K562 (cell line): ENCODE measurements around the gene TNIP2. TPM values are rescaled to one million over a fixed set of nuclear protein-coding genes. Genes with fewer than 3 reads are reported as not detected.

Experiments
- ATAC-seq: fragments of 200-7000 bp; cut with Tn5 transposase; 3 replicates; pipeline ENCODE4 v1.9.1; 2020; ENCODE audit warnings: moderate library complexity
- BruUV-seq: library from RNA; stranded (reverse); fragments of 400-500 nt; replicated peaks from 2 replicates; lab custom pipeline; 2021; lab: Mats Ljungman, UMichigan
- CTCF ChIA-PET: fragments of 300-600 bp; formaldehyde crosslinking; extraction: SDS; loops from one replicate; lab custom pipeline; 2021; ENCODE audit warnings: low intra/inter-chr PET ratio; lab: Yijun Ruan, JAX
- POLR2A ChIA-PET: fragments of 300-600, 350-650 bp; sonication (Branson Sonifier 250); formaldehyde crosslinking; extraction: SDS; loops from one replicate; lab custom pipeline; 2021; ENCODE audit warnings: antibody characterized with exemption, inconsistent platforms; lab: Yijun Ruan, JAX
- DNase-seq, 4 experiments: peaks; one replicate each; pipeline versions ENCODE4 v3.0.0 to v3.0.0-alpha.2; 2011 to 2018; ENCODE audit warnings: low spot score in 3 of 4, mixed read lengths in 3 of 4; ENCODE audit errors: extremely low read depth in 1 of 4
- FAIRE-seq: peaks from 2 replicates; lab custom pipeline; 2011; peaks lifted over from hg19 to GRCh38; lab: Jason Lieb, UNC
- H2AFZ ChIP-seq: 2 replicates; pipeline ENCODE4 v1.6.0; 2011; ENCODE audit warnings: low read depth, low read length, control low read depth, inconsistent platforms
- H3K27ac ChIP-seq: fragments of 200-600 bp; 3 replicates; pipeline ENCODE4 v1.8.0; 2011; ENCODE audit warnings: low read depth, mild to moderate bottlenecking, control low read depth, inconsistent platforms, low read length, moderate library complexity, mixed read lengths; ENCODE audit errors: extremely low read depth
- H3K27me3 ChIP-seq, 2 experiments: fragments of 300-600 bp in 1 of 2; 2 replicates in 1 of 2; 3 replicates in 1 of 2; pipeline versions ENCODE4 v1.6.0 to v1.8.0; 2011; ENCODE audit warnings: inconsistent platforms in 2 of 2, low read length in 2 of 2, mild to moderate bottlenecking in 1 of 2, mixed read lengths in 1 of 2, moderate library complexity in 1 of 2; ENCODE audit not compliant: control insufficient read depth in 2 of 2, insufficient read depth in 2 of 2
- H3K36me3 ChIP-seq: fragments of 300-600 bp; 3 replicates; pipeline ENCODE4 v1.8.0; 2011; ENCODE audit warnings: mild to moderate bottlenecking, low read length, inconsistent platforms; ENCODE audit not compliant: control insufficient read depth, insufficient read depth
- H3K4me1 ChIP-seq, 2 experiments: fragments of 200-600 bp in 1 of 2; replicated peaks in 1 of 2; 2 replicates in 1 of 2; 3 replicates in 1 of 2; pipeline versions ENCODE4 v1.5.1 to v1.8.0; 2011; ENCODE audit warnings: inconsistent platforms in 2 of 2, low read length in 2 of 2, mild to moderate bottlenecking in 1 of 2, mixed read lengths in 1 of 2, moderate library complexity in 1 of 2; ENCODE audit not compliant: control insufficient read depth in 2 of 2, insufficient read depth in 2 of 2
- H3K4me2 ChIP-seq: 2 replicates; pipeline ENCODE4 v1.6.1; 2011; ENCODE audit warnings: low read length, control low read depth, inconsistent platforms, mixed read lengths; ENCODE audit not compliant: insufficient read depth
- H3K4me3 ChIP-seq: fragments of 200-600 bp; sonication (generic), shearing (Covaris generic); 2 replicates; pipeline ENCODE4 v1.5.1; 2016; ENCODE audit warnings: control low read depth, inconsistent platforms
- H3K79me2 ChIP-seq: fragments of 200-600 bp; 3 replicates; pipeline ENCODE4 v1.8.0; 2011; ENCODE audit warnings: low read length, inconsistent platforms; ENCODE audit not compliant: control insufficient read depth, insufficient read depth
- H3K9ac ChIP-seq, 2 experiments: 2 replicates each; pipeline versions ENCODE4 v1.6.0 to v1.6.1; 2011; ENCODE audit warnings: low read depth in 2 of 2, low read length in 2 of 2, control low read depth in 1 of 2, inconsistent platforms in 1 of 2, mild to moderate bottlenecking in 1 of 2, mixed read lengths in 1 of 2; ENCODE audit not compliant: insufficient read depth in 1 of 2
- H3K9me1 ChIP-seq: one replicate; pipeline ENCODE4 v1.6.0; 2011; ENCODE audit warnings: inconsistent platforms, mild to moderate bottlenecking, low read length, moderate library complexity; ENCODE audit not compliant: control insufficient read depth, insufficient read depth
- H3K9me3 ChIP-seq: replicated peaks from 2 replicates; pipeline ENCODE4 v1.5.1; 2011; ENCODE audit warnings: low read depth, low read length, inconsistent platforms; ENCODE audit not compliant: control insufficient read depth, insufficient read depth
- H4K20me1 ChIP-seq: replicated peaks from 2 replicates; pipeline ENCODE4 v1.6.1; 2011; ENCODE audit warnings: low read length, inconsistent platforms, mixed read lengths; ENCODE audit not compliant: control insufficient read depth, insufficient read depth
- MTA2 ChIP-seq: fragments of 450-650 bp; IDR thresholded peaks from 2 replicates; pipeline ENCODE4 v1.6.1; 2016; ENCODE audit warnings: low read depth
- MTA3 ChIP-seq: fragments of 450-650 bp; formaldehyde crosslinking; IDR thresholded peaks from 2 replicates; pipeline ENCODE4 v1.6.1; 2017; ENCODE audit warnings: mild to moderate bottlenecking, borderline replicate concordance
- TAL1 ChIP-seq: fragments of 450-650 bp; IDR thresholded peaks from 2 replicates; pipeline ENCODE4 v1.6.1; 2016; ENCODE audit warnings: mild to moderate bottlenecking
- ZFP30 ChIP-seq: fragments of 250-450 bp; sonication (Bioruptor Pico); IDR thresholded peaks from 2 replicates; pipeline ENCODE4 v1.8.0; 2022; ENCODE audit warnings: moderate library complexity, mild to moderate bottlenecking, inconsistent platforms, borderline replicate concordance
- ZNF445 ChIP-seq: fragments of 250-450 bp; sonication (Bioruptor Pico); IDR thresholded peaks from 2 replicates; pipeline ENCODE4 v1.4.0; 2020; ENCODE audit warnings: low read depth, mild to moderate bottlenecking, moderate library complexity
- ZZZ3 ChIP-seq: fragments of 450-650 bp; IDR thresholded peaks from 2 replicates; pipeline ENCODE4 v1.6.1; 2016; ENCODE audit warnings: antibody characterized with exemption, mild to moderate bottlenecking, moderate library complexity
- WGBS: fragments of 100-300 bp; shearing (Covaris generic); methylation state at CpG from one replicate; pipeline ENCODE4 v1.1.6; 2016; ENCODE audit warnings: low coverage, mixed read lengths; ENCODE audit not compliant: insufficient coverage; ENCODE audit errors: missing lambda C conversion rate; 5-methylcytosine and 5-hydroxymethylcytosine counted together
- in situ Hi-C: fragments of 300-500 bp; cut with MboI; formaldehyde crosslinking; loops from 4 replicates; pipeline ENCODE4 v1.15.0; 2018; ENCODE audit warnings: inconsistent platforms, mixed read lengths
- intact Hi-C: fragments of 100-400 bp; cut with micrococcal nuclease; formaldehyde crosslinking; loops from 2 replicates; pipeline ENCODE4 v1.14.2; 2022
- polyA plus RNA-seq, 8 experiments: library from polyadenylated mRNA; depleted of rRNA in 4 of 8; stranded (reverse) in 5 of 8; unstranded in 3 of 8; fragments of >200 nt; fragmentation: Nextera tagmentation in 2 of 8; fragmentation: Illumina TruSeq in 1 of 8; extraction: Ambion mirVana in 2 of 8; extraction: Trizol in 1 of 8; gene quantifications; 2 replicates each; pipeline versions ENCODE4 v1.2.1 to v1.2.3, GENCODE V29; 2011 to 2014; ENCODE audit warnings: inconsistent platforms in 1 of 8, missing spikeins in 1 of 8
- total RNA-seq, 7 experiments: library from RNA; depleted of rRNA in 6 of 7; stranded (reverse); fragments of >200 nt in 6 of 7; fragmentation: Illumina TruSeq in 2 of 7; extraction: Trizol in 2 of 7; gene quantifications; 2 replicates each; pipeline versions ENCODE4 v1.2.1 to v1.2.3, GENCODE V29; 2011 to 2021; ENCODE audit warnings: low replicate concordance in 1 of 7
- TF ChIP-seq, protein P1 (sequence below): sonication (generic); formaldehyde crosslinking; IDR thresholded peaks from 2 replicates; pipeline ENCODE4 v1.8.0; 2023; ENCODE audit warnings: mild to moderate bottlenecking, missing genetic modification reagents

The TNIP2 gene
- total and polyA plus RNA-seq, 9 of the 15 experiments (the other 6 are each of a cell fraction or from before 2014, with no cell fraction given), result 0.61 to 42.6 (median 19.5) TPM

GRCh38 chr4:2741626-2742025 is 14.5 kb downstream of the TNIP2 start:
- Histone ChIP-seq H3K9ac (no peak overlapping the region; a peak in 1 of 4 replicates), H3K4me1 (peaks cover 4 to 14% of the 10 kb centered on the region in 2 experiments; a peak in 4 of 5 replicates)
- BruUV-seq, result TSS peak; percentile 34
- ATAC-seq, result no peak
- intact Hi-C loops, result no loop called here
- TF ChIP-seq ZFP30 (CRISPR knock-in tag) (no peak), MTA2 (no peak), ZNF445 (CRISPR knock-in tag) (no peak), MTA3 (no peak), TAL1 (no peak), ZZZ3 (no peak)
- TF ChIP-seq, protein P1, sequence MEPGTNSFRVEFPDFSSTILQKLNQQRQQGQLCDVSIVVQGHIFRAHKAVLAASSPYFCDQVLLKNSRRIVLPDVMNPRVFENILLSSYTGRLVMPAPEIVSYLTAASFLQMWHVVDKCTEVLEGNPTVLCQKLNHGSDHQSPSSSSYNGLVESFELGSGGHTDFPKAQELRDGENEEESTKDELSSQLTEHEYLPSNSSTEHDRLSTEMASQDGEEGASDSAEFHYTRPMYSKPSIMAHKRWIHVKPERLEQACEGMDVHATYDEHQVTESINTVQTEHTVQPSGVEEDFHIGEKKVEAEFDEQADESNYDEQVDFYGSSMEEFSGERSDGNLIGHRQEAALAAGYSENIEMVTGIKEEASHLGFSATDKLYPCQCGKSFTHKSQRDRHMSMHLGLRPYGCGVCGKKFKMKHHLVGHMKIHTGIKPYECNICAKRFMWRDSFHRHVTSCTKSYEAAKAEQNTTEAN (CRISPR knock-in tag), result no peak
- TF ChIP-seq, all 486 proteins: peak for 0
- Histone ChIP-seq H4K20me1 (no peaks in the 10 kb centered on the region; the same call in 1 of the 2 replicates), H3K4me3 (no peak overlapping the region), H3K9me3 (no peaks in the 10 kb centered on the region), H3K27ac (no peak overlapping the region), H3K27me3 (no peaks in the 10 kb centered on the region), H3K79me2 (no peaks in the 10 kb centered on the region), H3K9me1 (no peaks in the 10 kb centered on the region), H3K36me3 (peaks cover 52% of the 10 kb centered on the region; the same call in 2 of the 3 replicates), H3K4me2 (no peak overlapping the region), H2AFZ (no peak overlapping the region)
- in situ Hi-C loops, result no loop called here
- WGBS, result 85% methylated on average over 9 of the region's 9 CpGs
- FAIRE-seq (no peak), DNase-seq (no peak)
- CTCF ChIA-PET, result no interaction called here
- POLR2A ChIA-PET, result interaction anchor here (0.6 to 1.0 kb wide), 2 partner anchors 9 to 78 kb away, joined by 4 to 5 read pairs; no protein-coding TSS in a partner anchor
